SK-N-MC (cell line): ENCODE measurements around the gene MED27.

Source experiments
- EZH2 ChIP-seq: fragments of 200-600 bp; sonication (generic); IDR thresholded peaks from one replicate; pipeline ENCODE4 v1.6.1; 2017; ENCODE audit warnings: antibody characterized with exemption
- POLR2AphosphoS5 ChIP-seq: IDR thresholded peaks from 2 replicates; pipeline ENCODE4 v1.6.1; 2012; ENCODE audit warnings: mild to moderate bottlenecking, low read depth, low read length, borderline replicate concordance

- no peak for TF ChIP-seq POLR2AphosphoS5
- TF ChIP-seq EZH2: no peak
Measured at GRCh38 chr9:131873891-131874440, 205.7 kb downstream of the MED27 start.
